IMR-90 (cell line): ENCODE data around the gene TALDO1. TPM values are rescaled to one million over a fixed set of nuclear protein-coding genes. Genes with fewer than 3 reads are reported as not detected.

ENCODE experiments used
- ATAC-seq: fragments of 200-7000 bp; cut with Tn5 transposase; 2 replicates; pipeline ENCODE4 v1.9.1; 2020; ENCODE audit warnings: low read depth, mild to moderate bottlenecking, moderate library complexity
- BruUV-seq: library from RNA; stranded (reverse); fragments of 400-500 nt; replicated peaks from 2 replicates; lab custom pipeline; 2021; lab: Mats Ljungman, UMichigan
- CTCF ChIA-PET: fragments of 300-600 bp; formaldehyde crosslinking; extraction: SDS; loops from one replicate; lab custom pipeline; 2021; ENCODE audit warnings: antibody characterized with exemption; lab: Yijun Ruan, JAX
- POLR2A ChIA-PET: fragments of 300-600 bp; sonication (Branson Sonifier 250); formaldehyde crosslinking; loops from one replicate; lab custom pipeline; 2022; ENCODE audit warnings: antibody characterized with exemption; ENCODE audit not compliant: unreplicated experiment; lab: Charles Lee
- DNase-seq: peaks from one replicate; pipeline ENCODE4 v3.0.0; 2013
- H2AFZ ChIP-seq: replicated peaks from 2 replicates; pipeline ENCODE3; 2013; ENCODE audit warnings: low read length, mild to moderate bottlenecking; ENCODE audit not compliant: poor library complexity
- H2AK5ac ChIP-seq: 2 replicates; pipeline ENCODE4 v1.6.1; 2013; ENCODE audit warnings: low read depth, low read length, inconsistent platforms
- H2AK9ac ChIP-seq: replicated peaks from 2 replicates; pipeline ENCODE3; 2013; ENCODE audit warnings: mild to moderate bottlenecking, low read depth, low read length, moderate library complexity; ENCODE audit not compliant: poor library complexity
- H2BK120ac ChIP-seq: 2 replicates; pipeline ENCODE4 v1.6.1; 2013; ENCODE audit warnings: low read depth, low read length, inconsistent platforms
- H2BK15ac ChIP-seq: 3 replicates; pipeline ENCODE4 v1.6.1; 2013; ENCODE audit warnings: low read depth, low read length, inconsistent platforms
- H2BK20ac ChIP-seq: 2 replicates; pipeline ENCODE4 v1.6.1; 2013; ENCODE audit warnings: low read depth, mild to moderate bottlenecking, inconsistent platforms, low read length, moderate library complexity
- H2BK5ac ChIP-seq: 2 replicates; pipeline ENCODE4 v1.6.1; 2013; ENCODE audit warnings: mild to moderate bottlenecking, low read depth, low read length, inconsistent platforms; ENCODE audit not compliant: poor library complexity, severe bottlenecking
- H3K14ac ChIP-seq: replicated peaks from 2 replicates; pipeline ENCODE4 v1.6.1; 2013; ENCODE audit warnings: low read depth, low read length, inconsistent platforms
- H3K18ac ChIP-seq: 2 replicates; pipeline ENCODE4 v1.6.1; 2013; ENCODE audit warnings: low read depth, low read length, control low read depth
- H3K23ac ChIP-seq: 2 replicates; pipeline ENCODE4 v1.6.1; 2013; ENCODE audit warnings: low read depth, low read length, inconsistent platforms
- H3K27ac ChIP-seq: 2 replicates; pipeline ENCODE4 v1.5.1; 2013; ENCODE audit warnings: mild to moderate bottlenecking, control low read depth, low read length; ENCODE audit not compliant: insufficient read depth
- H3K27me3 ChIP-seq: 2 replicates; pipeline ENCODE4 v1.6.1; 2013; ENCODE audit warnings: low read length; ENCODE audit not compliant: control insufficient read depth, insufficient read depth
- H3K36me3 ChIP-seq: 2 replicates; pipeline ENCODE4 v1.6.1; 2013; ENCODE audit warnings: low read length, mixed read lengths; ENCODE audit not compliant: control insufficient read depth, insufficient read depth
- H3K4ac ChIP-seq: 2 replicates; pipeline ENCODE4 v1.6.1; 2013; ENCODE audit warnings: low read depth, low read length, inconsistent platforms
- H3K4me1 ChIP-seq: 2 replicates; pipeline ENCODE4 v1.6.1; 2013; ENCODE audit warnings: low read length, mixed read lengths; ENCODE audit not compliant: control insufficient read depth, insufficient read depth
- H3K4me2 ChIP-seq: 2 replicates; pipeline ENCODE4 v1.6.1; 2013; ENCODE audit warnings: low read depth, mild to moderate bottlenecking, control low read depth, low read length, moderate library complexity
- H3K4me3 ChIP-seq: 2 replicates; pipeline ENCODE4 v1.5.1; 2013; ENCODE audit warnings: low read depth, mild to moderate bottlenecking, control low read depth, low read length, moderate library complexity; ENCODE audit not compliant: insufficient read depth
- H3K56ac ChIP-seq: 2 replicates; pipeline ENCODE4 v1.6.1; 2013; ENCODE audit warnings: low read length, inconsistent platforms; ENCODE audit not compliant: insufficient read depth; ENCODE audit errors: extremely low read depth
- H3K79me1 ChIP-seq, 2 experiments: 2 replicates each; pipeline ENCODE4 v1.6.1; 2013; ENCODE audit warnings: low read length in 2 of 2, inconsistent platforms in 1 of 2, low read depth in 1 of 2
- H3K9ac ChIP-seq: 2 replicates; pipeline ENCODE4 v1.6.1; 2013; ENCODE audit warnings: low read depth, low read length, control low read depth
- H3K9me1 ChIP-seq: 2 replicates; pipeline ENCODE4 v1.6.1; 2013; ENCODE audit warnings: low read length, inconsistent platforms; ENCODE audit not compliant: insufficient read depth
- H3K9me3 ChIP-seq: 2 replicates; pipeline ENCODE4 v1.6.1; 2013; ENCODE audit warnings: low read length; ENCODE audit not compliant: control insufficient read depth, insufficient read depth
- H4K20me1 ChIP-seq: 2 replicates; pipeline ENCODE4 v1.6.1; 2013; ENCODE audit warnings: low read length, inconsistent platforms; ENCODE audit not compliant: insufficient read depth
- H4K5ac ChIP-seq: 2 replicates; pipeline ENCODE4 v1.6.1; 2013; ENCODE audit warnings: mild to moderate bottlenecking, low read depth, low read length, control low read depth
- H4K8ac ChIP-seq, 2 experiments: 2 replicates each; pipeline ENCODE4 v1.6.1; 2013; ENCODE audit warnings: low read depth in 2 of 2, low read length in 2 of 2, control low read depth in 1 of 2, inconsistent platforms in 1 of 2
- H4K91ac ChIP-seq: 2 replicates; pipeline ENCODE4 v1.6.1; 2013; ENCODE audit warnings: low read depth, low read length, inconsistent platforms; ENCODE audit not compliant: insufficient read depth
- CEBPB ChIP-seq: IDR thresholded peaks from 2 replicates; pipeline ENCODE4 v1.6.1; 2012; ENCODE audit warnings: low read depth, low read length, improper control_type of control experiment
- CHD1 ChIP-seq: IDR thresholded peaks from 2 replicates; pipeline ENCODE4 v1.6.1; 2012; ENCODE audit warnings: low read depth, low read length, improper control_type of control experiment
- FOS ChIP-seq: fragments of 150-350 bp; IDR thresholded peaks from 2 replicates; pipeline ENCODE4 v1.6.1; 2016; ENCODE audit warnings: low read depth, low read length
- RCOR1 ChIP-seq: IDR thresholded peaks from 2 replicates; pipeline ENCODE4 v1.6.1; 2012; ENCODE audit warnings: mild to moderate bottlenecking, low read length, improper control_type of control experiment; ENCODE audit not compliant: insufficient replicate concordance
- SMC3 ChIP-seq: fragments of 150-350 bp; IDR thresholded peaks from 2 replicates; pipeline ENCODE4 v1.6.1; 2016; ENCODE audit warnings: low read depth, mild to moderate bottlenecking, antibody characterized with exemption, low read length, moderate library complexity
- WGBS, 2 experiments: methylation state at CpG; one replicate each; pipeline versions ENCODE4 v1.1.5 to v1.1.7; 2013; ENCODE audit warnings: missing lambda C conversion rate in 2 of 2; ENCODE audit not compliant: insufficient read length in 1 of 2; ENCODE audit errors: extremely low coverage in 2 of 2; 5-methylcytosine and 5-hydroxymethylcytosine counted together
- dilution Hi-C: fragments of 300-500 bp; cut with HindIII; formaldehyde crosslinking; loops from one replicate; pipeline ENCODE4 v1.14.3; 2018; ENCODE audit warnings: low sequenced_read_pairs; ENCODE audit not compliant: unreplicated experiment
- in situ Hi-C: fragments of 300-500 bp; cut with MboI; formaldehyde crosslinking; loops from 3 replicates; pipeline ENCODE4 v1.14.3; 2019; ENCODE audit warnings: low sequenced_read_pairs, inconsistent platforms, mixed read lengths
- intact Hi-C: fragments of 100-400 bp; cut with micrococcal nuclease; formaldehyde crosslinking; loops from 2 replicates; pipeline ENCODE4 v1.10.0; 2022
- polyA plus RNA-seq, 3 experiments: library from polyadenylated mRNA; depleted of rRNA; stranded (reverse); fragments of >200 nt; gene quantifications; 2 replicates each; pipeline ENCODE4 v1.2.3, GENCODE V29; 2012; ENCODE audit warnings: low replicate concordance in 1 of 3
- total RNA-seq: library from RNA; depleted of rRNA; stranded (reverse); fragments of >200 nt; gene quantifications from 2 replicates; pipeline ENCODE4 v1.2.3, GENCODE V29; 2012

Gene TALDO1
- total and polyA plus RNA-seq, 2 of the 4 experiments (the other 2 are of a cell fraction): 147 to 210 TPM

DNA sequence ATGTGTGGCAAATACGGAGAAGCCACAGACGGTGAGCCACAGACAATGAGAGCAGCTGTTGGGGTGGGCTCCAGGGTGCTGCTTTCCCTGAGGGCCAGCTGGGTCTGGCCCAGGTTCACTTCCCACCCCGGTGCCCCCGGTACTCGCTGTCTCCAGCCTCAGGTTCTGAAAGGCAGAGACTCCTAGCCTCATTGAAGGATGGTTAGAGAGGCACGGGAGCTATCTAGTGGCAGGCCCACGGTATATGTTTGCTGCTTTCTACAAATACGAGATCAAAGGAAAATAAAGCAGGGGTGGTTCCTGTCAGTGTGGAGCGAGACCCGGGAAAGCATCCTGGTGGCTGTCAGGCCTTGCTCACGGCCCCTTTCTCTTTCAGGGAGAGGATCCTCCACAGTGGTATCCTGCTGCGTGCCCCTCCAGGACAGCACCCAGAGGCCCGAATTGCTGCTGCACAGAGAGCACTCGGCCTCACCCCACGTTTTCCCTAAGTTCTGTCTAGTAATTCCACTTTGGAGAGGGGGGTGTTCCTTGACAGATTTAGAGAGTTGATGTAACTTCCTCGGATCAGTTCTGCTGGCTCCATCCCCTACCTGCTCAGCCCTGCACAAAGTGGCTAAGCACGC lies 48.7 kb upstream of the TALDO1 start (continued):
- no peak for TF ChIP-seq SMC3

DNA sequence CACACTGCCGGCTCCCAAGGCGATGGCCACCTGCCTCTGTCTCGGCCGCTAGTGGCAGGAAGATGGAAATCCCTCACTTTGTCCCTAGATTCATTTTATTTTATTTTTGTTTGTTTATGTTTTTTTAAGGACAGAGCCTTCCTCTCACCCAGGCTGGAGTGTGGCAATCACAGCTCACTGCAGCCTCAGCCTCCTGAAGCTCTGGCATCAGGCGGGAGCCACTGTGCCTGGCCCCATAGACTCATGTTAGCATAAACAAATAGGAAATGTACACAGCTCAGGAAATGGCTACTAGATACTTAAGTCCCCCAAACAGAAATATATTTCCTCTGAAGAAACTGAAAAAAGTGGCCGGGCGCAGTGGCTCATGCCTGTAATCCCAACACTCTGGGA lies 48.2 kb upstream of the TALDO1 start:
- CTCF ChIA-PET: interaction anchor here (0.5 kb wide), 1 partner anchor 69 kb away, joined by 3 read pairs; no protein-coding TSS in a partner anchor

More for the DNA sequence above, 48.2 kb upstream of the TALDO1 start:
- in situ Hi-C loops: no loop called here
- H3K14ac ChIP-seq: no peak overlapping the region; the same call in 1 of the 2 replicates
- peaks cover 24% of the 10 kb centered on the region for H4K20me1 ChIP-seq
- peak overlapping the region; percentile 47; the same call in 1 of the 2 replicates for H4K91ac ChIP-seq
- intact Hi-C loops: no loop called here
- peak overlapping the region; percentile 56; the same call in 1 of the 2 replicates for H2AK5ac ChIP-seq
- H3K36me3 ChIP-seq: peaks cover 16% of the 10 kb centered on the region; the same call in 1 of the 2 replicates
- dilution Hi-C loops: no loop called here
- peak overlapping the region; percentile 60 for H3K4ac ChIP-seq
- H3K9me1 ChIP-seq: peaks cover 17% of the 10 kb centered on the region
- H3K9me3 ChIP-seq: no peaks in the 10 kb centered on the region
- H3K4me3 ChIP-seq: no peak overlapping the region
- H2BK20ac ChIP-seq: 0 out of 2 replicates have a peak overlapping the region, but pooled peaks have one; percentile 26
- H2BK15ac ChIP-seq: no peak overlapping the region
- POLR2A ChIA-PET: no interaction called here
- peak overlapping the region in 1 of 2 experiments; percentile 34; a peak in 1 of 4 replicates for H4K8ac ChIP-seq
- peak overlapping the region; percentile 16; the same call in 1 of the 2 replicates for H2BK120ac ChIP-seq
- H3K27me3 ChIP-seq: no peaks in the 10 kb centered on the region
- H3K9ac ChIP-seq: 0 out of 2 replicates have a peak overlapping the region, but pooled peaks have one; percentile 54
- ATAC-seq (no peak), DNase-seq (no peak)
- H3K4me2 ChIP-seq: no peak overlapping the region
- H2AFZ ChIP-seq: no peak overlapping the region
- no peak overlapping the region for H2AK9ac ChIP-seq
- TF ChIP-seq RCOR1 (no peak), CEBPB (peak; percentile 66), CHD1 (no peak), FOS (no peak)
- peaks cover 26% of the 10 kb centered on the region for H3K4me1 ChIP-seq
- H2BK5ac ChIP-seq: peak overlapping the region; percentile 71
- H3K79me1 ChIP-seq: peaks cover 24 to 56% of the 10 kb centered on the region in 2 experiments
- no CpG with 5 or more reads among the region's 7 CpGs for WGBS, 2 experiments
- peak overlapping the region; percentile 86; the same call in 1 of the 2 replicates for H3K27ac ChIP-seq
- H3K23ac ChIP-seq: 0 out of 2 replicates have a peak overlapping the region, but pooled peaks have one; percentile 25
- no peak overlapping the region for H3K56ac ChIP-seq
- 0 out of 2 replicates have a peak overlapping the region, but pooled peaks have one; percentile 2 for H3K18ac ChIP-seq
- no TSS peak for BruUV-seq
- H4K5ac ChIP-seq: no peak overlapping the region
